Measurements from ENCODE around the gene KIAA0586.

- TF ChIP-seq, protein P1, sequence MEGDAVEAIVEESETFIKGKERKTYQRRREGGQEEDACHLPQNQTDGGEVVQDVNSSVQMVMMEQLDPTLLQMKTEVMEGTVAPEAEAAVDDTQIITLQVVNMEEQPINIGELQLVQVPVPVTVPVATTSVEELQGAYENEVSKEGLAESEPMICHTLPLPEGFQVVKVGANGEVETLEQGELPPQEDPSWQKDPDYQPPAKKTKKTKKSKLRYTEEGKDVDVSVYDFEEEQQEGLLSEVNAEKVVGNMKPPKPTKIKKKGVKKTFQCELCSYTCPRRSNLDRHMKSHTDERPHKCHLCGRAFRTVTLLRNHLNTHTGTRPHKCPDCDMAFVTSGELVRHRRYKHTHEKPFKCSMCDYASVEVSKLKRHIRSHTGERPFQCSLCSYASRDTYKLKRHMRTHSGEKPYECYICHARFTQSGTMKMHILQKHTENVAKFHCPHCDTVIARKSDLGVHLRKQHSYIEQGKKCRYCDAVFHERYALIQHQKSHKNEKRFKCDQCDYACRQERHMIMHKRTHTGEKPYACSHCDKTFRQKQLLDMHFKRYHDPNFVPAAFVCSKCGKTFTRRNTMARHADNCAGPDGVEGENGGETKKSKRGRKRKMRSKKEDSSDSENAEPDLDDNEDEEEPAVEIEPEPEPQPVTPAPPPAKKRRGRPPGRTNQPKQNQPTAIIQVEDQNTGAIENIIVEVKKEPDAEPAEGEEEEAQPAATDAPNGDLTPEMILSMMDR (conservative IDR thresholded peaks at IDR 0.05; ENCODE audit: low read length): no peak
- TF ChIP-seq EZH2phosphoT487 (IDR thresholded peaks at IDR 0.05; ENCODE audit: borderline replicate concordance): no peak
These were observed 156.9 kb downstream of the KIAA0586 start for GRCh38 chr14:58584383-58584782.

All from Loucy (cell line).